HCT116 (cell line): ENCODE data around the gene LRFN2.
A peak's percentile ranks its signal among the peaks of the same experiment; 100 is the strongest.

Experiments
- EZH2 ChIP-seq: fragments of 200-600 bp; sonication (generic); IDR thresholded peaks from 2 replicates; pipeline ENCODE4 v1.6.1; 2017; ENCODE audit warnings: antibody characterized with exemption, mixed run types
- POLR2AphosphoS5 ChIP-seq: IDR thresholded peaks from 2 replicates; pipeline ENCODE4 v1.6.1; 2011; ENCODE audit warnings: mild to moderate bottlenecking, low read depth, low read length, moderate library complexity
- RAD21 ChIP-seq: IDR thresholded peaks from 2 replicates; pipeline ENCODE4 v1.6.1; 2012; ENCODE audit warnings: low read depth, mild to moderate bottlenecking
- SIN3A ChIP-seq: IDR thresholded peaks from 2 replicates; pipeline ENCODE4 v1.6.1; 2012; ENCODE audit warnings: low read depth
- YY1 ChIP-seq: IDR thresholded peaks from 2 replicates; pipeline ENCODE4 v1.6.1; 2011; ENCODE audit warnings: low read length, low read depth, moderate library complexity, mild to moderate bottlenecking; ENCODE audit not compliant: insufficient replicate concordance; ENCODE audit errors: extremely low read depth
- TF ChIP-seq, protein P1 (sequence below): IDR thresholded peaks from 2 replicates; pipeline ENCODE4 v1.6.1; 2012; ENCODE audit warnings: low read depth
- TF ChIP-seq, protein P2 (sequence below), 3 experiments: fragments of 200-600 bp in 1 of 3; sonication (generic) in 1 of 3; IDR thresholded peaks in 2 of 3; conservative IDR thresholded peaks in 1 of 3; 2 replicates each; pipeline ENCODE4 v1.5.1; 2012 to 2017; ENCODE audit warnings: low read depth in 2 of 3, low read length in 2 of 3, antibody characterized with exemption in 1 of 3, borderline replicate concordance in 1 of 3, control low read depth in 1 of 3, mild to moderate bottlenecking in 1 of 3, mixed read lengths in 1 of 3, mixed run types in 1 of 3, moderate library complexity in 1 of 3; ENCODE audit not compliant: insufficient read depth in 1 of 3
- TF ChIP-seq, protein P3 (sequence below): IDR thresholded peaks from 2 replicates; pipeline ENCODE4 v1.6.1; 2012

DNA sequence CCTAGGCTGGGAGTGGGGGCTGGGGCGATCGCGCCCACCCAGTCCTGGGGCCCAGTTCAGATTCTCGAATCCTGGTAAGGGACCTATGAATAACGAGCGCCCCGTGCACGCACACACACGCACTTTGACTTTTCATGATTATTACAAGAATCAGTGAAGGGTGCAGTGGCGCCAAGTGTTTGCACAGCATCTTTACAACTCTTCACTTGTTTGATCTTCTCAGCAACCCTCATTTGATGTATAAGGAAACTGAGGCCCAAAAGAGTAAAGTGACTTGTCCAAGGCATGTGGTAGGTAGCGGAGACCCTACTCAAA, 863 bp upstream of the LRFN2 start:
- TF ChIP-seq RAD21: no peak
- TF ChIP-seq, protein P1, sequence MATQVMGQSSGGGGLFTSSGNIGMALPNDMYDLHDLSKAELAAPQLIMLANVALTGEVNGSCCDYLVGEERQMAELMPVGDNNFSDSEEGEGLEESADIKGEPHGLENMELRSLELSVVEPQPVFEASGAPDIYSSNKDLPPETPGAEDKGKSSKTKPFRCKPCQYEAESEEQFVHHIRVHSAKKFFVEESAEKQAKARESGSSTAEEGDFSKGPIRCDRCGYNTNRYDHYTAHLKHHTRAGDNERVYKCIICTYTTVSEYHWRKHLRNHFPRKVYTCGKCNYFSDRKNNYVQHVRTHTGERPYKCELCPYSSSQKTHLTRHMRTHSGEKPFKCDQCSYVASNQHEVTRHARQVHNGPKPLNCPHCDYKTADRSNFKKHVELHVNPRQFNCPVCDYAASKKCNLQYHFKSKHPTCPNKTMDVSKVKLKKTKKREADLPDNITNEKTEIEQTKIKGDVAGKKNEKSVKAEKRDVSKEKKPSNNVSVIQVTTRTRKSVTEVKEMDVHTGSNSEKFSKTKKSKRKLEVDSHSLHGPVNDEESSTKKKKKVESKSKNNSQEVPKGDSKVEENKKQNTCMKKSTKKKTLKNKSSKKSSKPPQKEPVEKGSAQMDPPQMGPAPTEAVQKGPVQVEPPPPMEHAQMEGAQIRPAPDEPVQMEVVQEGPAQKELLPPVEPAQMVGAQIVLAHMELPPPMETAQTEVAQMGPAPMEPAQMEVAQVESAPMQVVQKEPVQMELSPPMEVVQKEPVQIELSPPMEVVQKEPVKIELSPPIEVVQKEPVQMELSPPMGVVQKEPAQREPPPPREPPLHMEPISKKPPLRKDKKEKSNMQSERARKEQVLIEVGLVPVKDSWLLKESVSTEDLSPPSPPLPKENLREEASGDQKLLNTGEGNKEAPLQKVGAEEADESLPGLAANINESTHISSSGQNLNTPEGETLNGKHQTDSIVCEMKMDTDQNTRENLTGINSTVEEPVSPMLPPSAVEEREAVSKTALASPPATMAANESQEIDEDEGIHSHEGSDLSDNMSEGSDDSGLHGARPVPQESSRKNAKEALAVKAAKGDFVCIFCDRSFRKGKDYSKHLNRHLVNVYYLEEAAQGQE: no peak
- TF ChIP-seq, protein P2, sequence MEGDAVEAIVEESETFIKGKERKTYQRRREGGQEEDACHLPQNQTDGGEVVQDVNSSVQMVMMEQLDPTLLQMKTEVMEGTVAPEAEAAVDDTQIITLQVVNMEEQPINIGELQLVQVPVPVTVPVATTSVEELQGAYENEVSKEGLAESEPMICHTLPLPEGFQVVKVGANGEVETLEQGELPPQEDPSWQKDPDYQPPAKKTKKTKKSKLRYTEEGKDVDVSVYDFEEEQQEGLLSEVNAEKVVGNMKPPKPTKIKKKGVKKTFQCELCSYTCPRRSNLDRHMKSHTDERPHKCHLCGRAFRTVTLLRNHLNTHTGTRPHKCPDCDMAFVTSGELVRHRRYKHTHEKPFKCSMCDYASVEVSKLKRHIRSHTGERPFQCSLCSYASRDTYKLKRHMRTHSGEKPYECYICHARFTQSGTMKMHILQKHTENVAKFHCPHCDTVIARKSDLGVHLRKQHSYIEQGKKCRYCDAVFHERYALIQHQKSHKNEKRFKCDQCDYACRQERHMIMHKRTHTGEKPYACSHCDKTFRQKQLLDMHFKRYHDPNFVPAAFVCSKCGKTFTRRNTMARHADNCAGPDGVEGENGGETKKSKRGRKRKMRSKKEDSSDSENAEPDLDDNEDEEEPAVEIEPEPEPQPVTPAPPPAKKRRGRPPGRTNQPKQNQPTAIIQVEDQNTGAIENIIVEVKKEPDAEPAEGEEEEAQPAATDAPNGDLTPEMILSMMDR (IDR thresholded peaks at IDR 0.05 in 2 of 3, conservative IDR thresholded peaks at IDR 0.05 in 1 of 3; ENCODE audit: borderline replicate concordance in 1 of 3, insufficient read depth in 1 of 3, low read depth in 2 of 3, low read length in 2 of 3): peak in 2 of 3 experiments; percentile 1 to 57; a peak in 4 of 6 replicates
- no peak for TF ChIP-seq EZH2
- TF ChIP-seq, protein P3, sequence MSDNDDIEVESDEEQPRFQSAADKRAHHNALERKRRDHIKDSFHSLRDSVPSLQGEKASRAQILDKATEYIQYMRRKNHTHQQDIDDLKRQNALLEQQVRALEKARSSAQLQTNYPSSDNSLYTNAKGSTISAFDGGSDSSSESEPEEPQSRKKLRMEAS: no peak
- TF ChIP-seq SIN3A: no peak
- TF ChIP-seq POLR2AphosphoS5: no peak
- no peak for TF ChIP-seq YY1
